Ramos (cell line): ENCODE data around the gene PALLD.

Experiments used
- in situ Hi-C: fragments of 300-500 bp; cut with MboI; formaldehyde crosslinking; loops from one replicate; pipeline ENCODE4 v1.14.3; 2022; ENCODE audit warnings: low sequenced_read_pairs; ENCODE audit not compliant: unreplicated experiment

PALLD gene

GRCh38 chr4:168551945-168552695 lies 55.3 kb downstream of the PALLD start:
- in situ Hi-C loops = no loop called here

- in situ Hi-C loops = no loop called here
Measured at GRCh38 chr4:168553714-168554370, 57.0 kb downstream of the PALLD start.

GRCh38 chr4:168555437-168555836 lies 58.6 kb downstream of the PALLD start:
- in situ Hi-C loops = no loop called here

- in situ Hi-C loops = no loop called here
Measured at GRCh38 chr4:168557658-168558057, 60.8 kb downstream of the PALLD start.

GRCh38 chr4:168558599-168558998 lies 61.7 kb downstream of the PALLD start:
- in situ Hi-C loops = no loop called here

GRCh38 chr4:168560184-168561180 lies 63.6 kb downstream of the PALLD start:
- in situ Hi-C loops = no loop called here

GRCh38 chr4:168562041-168562571 lies 65.3 kb downstream of the PALLD start:
- in situ Hi-C loops = no loop called here

- in situ Hi-C loops = no loop called here
Measured at GRCh38 chr4:168564023-168564422, 67.2 kb downstream of the PALLD start.

GRCh38 chr4:168565130-168565529 lies 68.3 kb downstream of the PALLD start:
- in situ Hi-C loops = no loop called here

- in situ Hi-C loops = no loop called here
Measured at GRCh38 chr4:168566726-168567125, 69.9 kb downstream of the PALLD start.

- in situ Hi-C loops = no loop called here
Measured at GRCh38 chr4:168569066-168569930, 72.4 kb downstream of the PALLD start.

- in situ Hi-C loops = no loop called here
Measured at GRCh38 chr4:168569931-168570276, 73.1 kb downstream of the PALLD start.

GRCh38 chr4:168570466-168570865 lies 73.6 kb downstream of the PALLD start:
- in situ Hi-C loops = no loop called here

GRCh38 chr4:168572002-168572401 lies 75.2 kb downstream of the PALLD start:
- in situ Hi-C loops = no loop called here

GRCh38 chr4:168573870-168574269 lies 77.0 kb downstream of the PALLD start:
- in situ Hi-C loops = no loop called here

GRCh38 chr4:168574581-168575295 lies 77.9 kb downstream of the PALLD start:
- in situ Hi-C loops = no loop called here

GRCh38 chr4:168575473-168575872 lies 78.6 kb downstream of the PALLD start:
- in situ Hi-C loops = no loop called here

GRCh38 chr4:168577624-168578023 lies 80.8 kb downstream of the PALLD start:
- in situ Hi-C loops = no loop called here

- in situ Hi-C loops = no loop called here
Measured at GRCh38 chr4:168580228-168580627, 83.4 kb downstream of the PALLD start.
